NOMO-1 treated with DMSO at 0.1 percent for 48 hours (cell line): ENCODE results near the gene NUDT3.
"Not testable (repeated sequence)": the region's sequence is repeated elsewhere in the genome, so short reads cannot be mapped to it uniquely, and the experiment has no call there.

Experiments used
- DNase-seq: peaks from one replicate; lab custom pipeline; 2025; ENCODE audit not compliant: unreplicated experiment; lab: John Stamatoyannopoulos, UW

Gene NUDT3

GRCh38 chr6:34392497-34393190 is at the start of gene NUDT3:
Gene NUDT3 (minus strand): TSS chr6:34392669. CDS start chr6:34392362, 307 bp downstream.
- DNase-seq = peak; percentile 91

GRCh38 chr6:34441526-34441925 is 49.1 kb upstream of the NUDT3 start:
- DNase-seq = no peak

- no peak for DNase-seq
Measured at GRCh38 chr6:34439442-34439841, 47.0 kb upstream of the NUDT3 start.

GRCh38 chr6:34438705-34439104 is 46.2 kb upstream of the NUDT3 start:
- DNase-seq = no peak

GRCh38 chr6:34437644-34437970 is 45.1 kb upstream of the NUDT3 start:
- DNase-seq = no peak

- no peak for DNase-seq
Measured at GRCh38 chr6:34436803-34437643, 44.6 kb upstream of the NUDT3 start.

GRCh38 chr6:34435916-34436315 is 43.4 kb upstream of the NUDT3 start:
- no peak for DNase-seq

- peak; percentile 87 for DNase-seq
Measured at GRCh38 chr6:34425498-34426410, 33.3 kb upstream of the NUDT3 start, which contains the start of gene RPS10. Gene RPS10 (minus strand): TSS chr6:34426069. CDS start chr6:34425221, 848 bp downstream.

- DNase-seq = no peak
Measured at GRCh38 chr6:34425132-34425497, 32.6 kb upstream of the NUDT3 start.

GRCh38 chr6:34424200-34425131 is 32.0 kb upstream of the NUDT3 start:
- DNase-seq = no peak

GRCh38 chr6:34423254-34423653 is 30.8 kb upstream of the NUDT3 start:
- no peak for DNase-seq

GRCh38 chr6:34418367-34418766 is 25.9 kb upstream of the NUDT3 start:
- DNase-seq = no peak

- no peak for DNase-seq
Measured at GRCh38 chr6:34416877-34417371, 24.5 kb upstream of the NUDT3 start.

GRCh38 chr6:34414999-34415858 is 22.8 kb upstream of the NUDT3 start:
- peak; percentile 88 for DNase-seq

- DNase-seq = no peak
Measured at GRCh38 chr6:34412643-34413214, 20.3 kb upstream of the NUDT3 start.

- no peak for DNase-seq
Measured at GRCh38 chr6:34412016-34412415, 19.5 kb upstream of the NUDT3 start.

- not testable (repeated sequence) for DNase-seq
Measured at GRCh38 chr6:34407915-34408314, 15.4 kb upstream of the NUDT3 start.

GRCh38 chr6:34396518-34396917 is 4.0 kb upstream of the NUDT3 start:
- DNase-seq = no peak

GRCh38 chr6:34393966-34394305 is 1.5 kb upstream of the NUDT3 start:
- DNase-seq = no peak
